ENCODE data around the gene EMB.
"Not testable (repeated sequence)": the region's sequence is repeated elsewhere in the genome, so short reads cannot be mapped to it uniquely, and the experiment has no call there.

The EMB gene
- total RNA-seq = 286 to 464 (median 335) reads per million in 3 donors

- no peaks in the 10 kb centered on the region for H3K9me3 ChIP-seq (ENCODE audit: control insufficient read depth, low read length)
- no peaks in the 10 kb centered on the region for H3K36me3 ChIP-seq (ENCODE audit: control insufficient read depth, insufficient read depth, low read length)
- H3K4me1 ChIP-seq (ENCODE audit: control insufficient read depth, insufficient read depth, low read length, poor library complexity, severe bottlenecking) = peaks cover 36% of the 10 kb centered on the region
- peak; percentile 70 to 71 (median 70) for DNase-seq
- H3K27me3 ChIP-seq (replicated peaks; ENCODE audit: control insufficient read depth, insufficient read depth, low read length, poor library complexity, severe bottlenecking) = no peaks in the 10 kb centered on the region
- peak within 1 kb of the TSS; percentile 94 for H3K27ac ChIP-seq (ENCODE audit: insufficient read depth, low read length, poor library complexity, severe bottlenecking)
- peak within 1 kb of the TSS; percentile 93 for H3K4me3 ChIP-seq (ENCODE audit: insufficient read depth, low read depth, low read length, poor library complexity, severe bottlenecking)
These were observed at the start of gene EMB for GRCh38 chr5:50440651-50441492. Gene EMB, minus strand, starts transcription at chr5:50441288. Its CDS starts 137 bp downstream, at chr5:50441151.

GRCh38 chr5:50489491-50489890, 48.4 kb upstream of the EMB start:
- H3K4me1 ChIP-seq (ENCODE audit: control insufficient read depth, insufficient read depth, low read length, poor library complexity, severe bottlenecking); H3K27ac ChIP-seq (ENCODE audit: insufficient read depth, low read length, poor library complexity, severe bottlenecking); H3K4me3 ChIP-seq (ENCODE audit: insufficient read depth, low read depth, low read length, poor library complexity, severe bottlenecking); H3K9me3 ChIP-seq (ENCODE audit: control insufficient read depth, low read length); H3K36me3 ChIP-seq (ENCODE audit: control insufficient read depth, insufficient read depth, low read length); H3K27me3 ChIP-seq (replicated peaks; ENCODE audit: control insufficient read depth, insufficient read depth, low read length, poor library complexity, severe bottlenecking): not testable (repeated sequence)
- peak in 1 of 3 donors; percentile 5 for DNase-seq

GRCh38 chr5:50478790-50479189, 37.7 kb upstream of the EMB start:
- H3K36me3 ChIP-seq (ENCODE audit: control insufficient read depth, insufficient read depth, low read length); H3K27me3 ChIP-seq (replicated peaks; ENCODE audit: control insufficient read depth, insufficient read depth, low read length, poor library complexity, severe bottlenecking); H3K4me3 ChIP-seq (ENCODE audit: insufficient read depth, low read depth, low read length, poor library complexity, severe bottlenecking); DNase-seq; H3K4me1 ChIP-seq (ENCODE audit: control insufficient read depth, insufficient read depth, low read length, poor library complexity, severe bottlenecking); H3K27ac ChIP-seq (ENCODE audit: insufficient read depth, low read length, poor library complexity, severe bottlenecking); H3K9me3 ChIP-seq (ENCODE audit: control insufficient read depth, low read length): not testable (repeated sequence)

- Histone ChIP-seq H3K4me1 (ENCODE audit: control insufficient read depth, insufficient read depth, low read length, poor library complexity, severe bottlenecking) (no peaks in the 10 kb centered on the region), H3K9me3 (ENCODE audit: control insufficient read depth, low read length) (no peaks in the 10 kb centered on the region), H3K36me3 (ENCODE audit: control insufficient read depth, insufficient read depth, low read length) (no peaks in the 10 kb centered on the region), H3K27ac (ENCODE audit: insufficient read depth, low read length, poor library complexity, severe bottlenecking) (no peak overlapping the region), H3K27me3 (replicated peaks; ENCODE audit: control insufficient read depth, insufficient read depth, low read length, poor library complexity, severe bottlenecking) (no peaks in the 10 kb centered on the region), H3K4me3 (ENCODE audit: insufficient read depth, low read depth, low read length, poor library complexity, severe bottlenecking) (no peak overlapping the region)
- no peak for DNase-seq
These were observed 35.5 kb upstream of the EMB start for GRCh38 chr5:50476549-50476948.

- not testable (repeated sequence) for H3K27me3 ChIP-seq (replicated peaks; ENCODE audit: control insufficient read depth, insufficient read depth, low read length, poor library complexity, severe bottlenecking); H3K4me1 ChIP-seq (ENCODE audit: control insufficient read depth, insufficient read depth, low read length, poor library complexity, severe bottlenecking); DNase-seq; H3K9me3 ChIP-seq (ENCODE audit: control insufficient read depth, low read length); H3K27ac ChIP-seq (ENCODE audit: insufficient read depth, low read length, poor library complexity, severe bottlenecking); H3K36me3 ChIP-seq (ENCODE audit: control insufficient read depth, insufficient read depth, low read length); H3K4me3 ChIP-seq (ENCODE audit: insufficient read depth, low read depth, low read length, poor library complexity, severe bottlenecking)
These were observed 23.9 kb upstream of the EMB start for GRCh38 chr5:50465015-50465414.

GRCh38 chr5:50463726-50464125, 22.6 kb upstream of the EMB start:
- Histone ChIP-seq H3K27ac (ENCODE audit: insufficient read depth, low read length, poor library complexity, severe bottlenecking) (no peak overlapping the region), H3K4me3 (ENCODE audit: insufficient read depth, low read depth, low read length, poor library complexity, severe bottlenecking) (no peak overlapping the region), H3K4me1 (ENCODE audit: control insufficient read depth, insufficient read depth, low read length, poor library complexity, severe bottlenecking) (no peaks in the 10 kb centered on the region), H3K9me3 (ENCODE audit: control insufficient read depth, low read length) (no peaks in the 10 kb centered on the region), H3K36me3 (ENCODE audit: control insufficient read depth, insufficient read depth, low read length) (no peaks in the 10 kb centered on the region), H3K27me3 (replicated peaks; ENCODE audit: control insufficient read depth, insufficient read depth, low read length, poor library complexity, severe bottlenecking) (no peaks in the 10 kb centered on the region)
- DNase-seq = no peak

GRCh38 chr5:50463047-50463446, 22.0 kb upstream of the EMB start:
- DNase-seq = no peak
- Histone ChIP-seq H3K4me1 (ENCODE audit: control insufficient read depth, insufficient read depth, low read length, poor library complexity, severe bottlenecking) (no peaks in the 10 kb centered on the region), H3K36me3 (ENCODE audit: control insufficient read depth, insufficient read depth, low read length) (no peaks in the 10 kb centered on the region), H3K4me3 (ENCODE audit: insufficient read depth, low read depth, low read length, poor library complexity, severe bottlenecking) (no peak overlapping the region), H3K27me3 (replicated peaks; ENCODE audit: control insufficient read depth, insufficient read depth, low read length, poor library complexity, severe bottlenecking) (no peaks in the 10 kb centered on the region), H3K27ac (ENCODE audit: insufficient read depth, low read length, poor library complexity, severe bottlenecking) (no peak overlapping the region), H3K9me3 (ENCODE audit: control insufficient read depth, low read length) (no peaks in the 10 kb centered on the region)

- DNase-seq; H3K9me3 ChIP-seq (ENCODE audit: control insufficient read depth, low read length); H3K4me3 ChIP-seq (ENCODE audit: insufficient read depth, low read depth, low read length, poor library complexity, severe bottlenecking); H3K27me3 ChIP-seq (replicated peaks; ENCODE audit: control insufficient read depth, insufficient read depth, low read length, poor library complexity, severe bottlenecking); H3K4me1 ChIP-seq (ENCODE audit: control insufficient read depth, insufficient read depth, low read length, poor library complexity, severe bottlenecking); H3K27ac ChIP-seq (ENCODE audit: insufficient read depth, low read length, poor library complexity, severe bottlenecking); H3K36me3 ChIP-seq (ENCODE audit: control insufficient read depth, insufficient read depth, low read length): not testable (repeated sequence)
These were observed 21.5 kb upstream of the EMB start for GRCh38 chr5:50462579-50462978.

GRCh38 chr5:50458372-50458771, 17.3 kb upstream of the EMB start:
- H3K27ac ChIP-seq (ENCODE audit: insufficient read depth, low read length, poor library complexity, severe bottlenecking); H3K4me3 ChIP-seq (ENCODE audit: insufficient read depth, low read depth, low read length, poor library complexity, severe bottlenecking); H3K36me3 ChIP-seq (ENCODE audit: control insufficient read depth, insufficient read depth, low read length); H3K9me3 ChIP-seq (ENCODE audit: control insufficient read depth, low read length); H3K27me3 ChIP-seq (replicated peaks; ENCODE audit: control insufficient read depth, insufficient read depth, low read length, poor library complexity, severe bottlenecking); H3K4me1 ChIP-seq (ENCODE audit: control insufficient read depth, insufficient read depth, low read length, poor library complexity, severe bottlenecking): not testable (repeated sequence)
- DNase-seq = peak in 2 of 3 donors; percentile 12 to 24

- not testable (repeated sequence) for DNase-seq; H3K9me3 ChIP-seq (ENCODE audit: control insufficient read depth, low read length); H3K27me3 ChIP-seq (replicated peaks; ENCODE audit: control insufficient read depth, insufficient read depth, low read length, poor library complexity, severe bottlenecking); H3K27ac ChIP-seq (ENCODE audit: insufficient read depth, low read length, poor library complexity, severe bottlenecking); H3K36me3 ChIP-seq (ENCODE audit: control insufficient read depth, insufficient read depth, low read length); H3K4me3 ChIP-seq (ENCODE audit: insufficient read depth, low read depth, low read length, poor library complexity, severe bottlenecking); H3K4me1 ChIP-seq (ENCODE audit: control insufficient read depth, insufficient read depth, low read length, poor library complexity, severe bottlenecking)
These were observed 8.2 kb upstream of the EMB start for GRCh38 chr5:50449241-50449640.

All from effector memory CD4-positive, alpha-beta T cell (primary cell).